ENCODE data around the gene TOR1B.

Gene TOR1B

DNA sequence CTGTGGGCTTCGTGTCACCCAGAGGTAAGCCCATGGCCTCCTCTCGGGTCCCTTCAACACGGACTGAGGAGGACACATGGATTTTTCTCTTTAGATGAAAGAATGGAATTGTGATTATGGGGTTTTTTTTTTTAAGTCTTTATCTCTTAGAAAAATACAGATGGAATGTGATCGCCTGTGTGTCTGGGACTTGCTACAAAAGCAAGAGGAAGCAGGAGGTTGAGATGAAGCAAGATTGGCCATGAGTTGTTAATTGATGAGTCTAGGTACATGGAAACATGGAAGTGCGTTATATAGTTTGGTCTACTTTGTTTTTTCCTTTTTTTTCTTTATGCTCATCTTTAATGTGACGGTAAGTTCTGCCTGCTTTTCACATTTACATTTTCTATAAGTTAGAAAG is 46.9 kb downstream of the TOR1B start:
- no peak for DNase-seq

DNA sequence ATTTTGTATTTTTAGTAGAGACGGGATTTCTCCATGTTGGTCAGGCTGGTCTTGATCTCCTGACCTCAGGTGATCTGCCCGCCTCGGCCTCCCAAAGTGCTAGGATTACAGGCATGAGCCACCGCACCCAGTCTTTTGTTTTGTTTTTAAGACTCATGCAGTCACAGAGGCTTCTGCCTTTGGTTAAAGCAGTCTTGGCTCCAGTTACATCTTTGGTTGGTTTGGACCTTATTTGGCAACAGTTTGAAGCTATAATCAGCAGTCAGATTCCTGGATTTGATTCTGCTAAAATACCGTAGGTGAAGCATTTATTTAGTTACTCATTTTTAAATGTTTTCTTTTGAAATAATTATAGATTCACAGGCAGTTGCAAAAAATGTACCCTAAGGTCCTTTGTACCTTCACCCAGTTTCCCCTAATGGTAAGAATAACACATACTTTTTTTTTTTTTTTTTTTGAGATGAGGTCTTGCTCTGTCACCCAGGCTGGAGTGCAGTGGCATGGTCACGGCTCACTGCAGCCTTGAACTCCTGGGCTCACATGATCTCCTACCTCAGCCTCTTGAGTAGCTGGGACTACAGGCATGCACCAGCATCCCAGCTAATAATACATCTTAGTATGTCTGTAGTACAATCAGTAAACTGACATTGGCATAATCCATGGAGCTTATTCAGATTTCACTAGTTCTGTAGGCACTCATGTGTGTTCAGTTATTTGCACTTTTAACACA is 48.0 kb downstream of the TOR1B start:
- DNase-seq, result peak; percentile 37

DNA sequence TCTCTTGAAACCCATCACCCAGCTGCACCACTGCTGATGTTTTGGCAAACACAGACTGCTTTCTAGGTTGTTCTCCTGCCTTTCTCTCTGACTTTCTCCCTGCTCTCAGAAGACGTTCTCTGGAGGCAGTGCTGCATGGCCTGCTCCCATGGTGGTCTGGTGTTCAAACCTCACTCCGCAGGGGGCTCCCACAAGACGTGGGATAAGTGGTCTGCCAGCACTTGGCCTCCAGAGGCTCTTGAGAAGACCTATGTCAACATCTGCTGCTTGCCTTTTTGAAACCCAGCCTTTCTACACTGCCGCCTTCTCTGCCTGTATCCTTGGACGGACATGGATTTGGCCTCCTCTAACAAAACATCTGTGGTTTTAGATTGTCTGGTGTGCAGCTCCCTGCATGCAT is 48.8 kb downstream of the TOR1B start:
- DNase-seq, result peak; percentile 59

DNA sequence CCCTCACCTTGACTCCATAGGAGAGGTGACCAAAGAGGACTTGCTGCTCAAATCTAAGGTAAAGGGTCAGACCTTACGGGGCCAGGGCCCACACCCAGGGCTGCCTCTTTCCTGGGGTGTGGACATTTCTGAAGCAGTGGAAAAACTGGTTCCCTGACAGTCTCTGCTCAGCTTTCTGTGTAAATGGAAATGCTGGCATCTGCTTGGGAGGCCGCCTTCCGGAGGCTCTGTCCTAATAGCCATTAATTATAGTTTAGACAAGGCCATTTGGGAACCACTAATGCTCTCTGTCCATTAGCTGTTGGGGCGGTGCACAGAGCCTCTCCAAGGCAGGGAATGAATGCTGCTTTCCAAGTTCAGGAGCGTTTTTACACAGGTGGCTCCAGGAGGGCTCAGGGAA is 49.6 kb downstream of the TOR1B start:
- peak; percentile 51 for DNase-seq

DNA sequence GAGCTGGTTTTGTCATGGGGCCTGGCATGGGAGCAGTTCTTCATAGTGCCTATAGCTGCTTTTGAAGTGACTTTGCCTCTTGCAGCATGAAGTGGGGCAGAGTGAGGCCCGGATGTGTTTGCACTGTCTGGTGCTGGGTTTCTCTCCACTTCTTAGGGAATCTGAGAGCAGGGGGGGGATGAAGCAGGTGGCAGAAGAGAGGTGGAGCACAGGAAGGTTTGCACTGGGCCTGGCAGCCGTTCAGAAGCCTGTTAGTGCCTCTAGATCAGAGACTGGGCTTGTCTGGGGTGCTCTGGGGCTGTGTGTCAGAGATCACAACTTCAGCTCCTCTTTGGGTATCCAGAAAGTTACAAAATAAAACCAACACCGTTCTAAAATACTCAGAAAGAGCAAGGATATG is 50.6 kb downstream of the TOR1B start:
- peak; percentile 44 for DNase-seq

DNA sequence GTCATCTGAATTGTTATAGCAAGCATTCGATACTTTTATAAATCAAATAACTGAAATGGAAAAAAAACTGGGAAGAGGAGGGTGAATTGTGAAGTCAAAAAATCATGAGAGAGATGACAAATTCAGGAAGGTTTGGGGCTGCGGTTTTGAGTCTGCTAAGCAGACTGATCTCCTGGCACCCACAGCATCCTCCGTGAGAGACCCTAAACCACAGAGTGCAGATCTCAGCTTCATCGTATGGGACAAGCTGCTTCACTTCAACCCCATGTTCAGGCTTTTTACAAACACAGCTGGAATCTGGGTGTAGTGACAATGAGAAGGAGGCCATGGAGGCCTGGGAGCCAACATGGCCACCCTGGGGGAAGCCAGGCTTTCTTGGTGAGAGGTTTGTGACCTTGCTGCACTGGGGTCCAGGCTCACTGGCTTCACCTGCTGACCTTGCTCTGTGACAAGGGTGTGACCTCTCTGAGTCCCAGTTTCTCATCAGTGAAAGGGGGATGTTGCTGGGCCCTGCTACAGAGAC is 51.7 kb downstream of the TOR1B start:
- DNase-seq, result no peak

DNA sequence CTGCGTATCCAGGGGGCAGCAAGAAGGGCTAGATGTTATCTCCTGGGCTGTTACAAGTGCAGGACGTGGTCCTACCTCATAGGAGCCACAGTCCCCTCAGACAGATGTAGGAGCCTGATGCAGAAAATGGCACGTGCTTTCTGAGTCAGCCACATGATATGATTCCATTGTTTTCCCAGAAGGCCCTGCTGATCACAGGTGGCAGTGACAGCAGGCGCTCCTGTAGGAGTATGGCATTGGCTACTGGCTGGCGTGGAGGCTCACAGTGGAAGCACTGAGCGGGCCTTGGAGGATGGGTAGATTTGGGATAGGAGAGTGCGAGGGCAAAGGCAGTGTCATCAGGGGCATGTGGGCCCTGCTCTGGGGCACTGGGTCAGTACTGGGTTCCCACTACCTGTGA is 54.2 kb downstream of the TOR1B start:
- no peak for DNase-seq

DNA sequence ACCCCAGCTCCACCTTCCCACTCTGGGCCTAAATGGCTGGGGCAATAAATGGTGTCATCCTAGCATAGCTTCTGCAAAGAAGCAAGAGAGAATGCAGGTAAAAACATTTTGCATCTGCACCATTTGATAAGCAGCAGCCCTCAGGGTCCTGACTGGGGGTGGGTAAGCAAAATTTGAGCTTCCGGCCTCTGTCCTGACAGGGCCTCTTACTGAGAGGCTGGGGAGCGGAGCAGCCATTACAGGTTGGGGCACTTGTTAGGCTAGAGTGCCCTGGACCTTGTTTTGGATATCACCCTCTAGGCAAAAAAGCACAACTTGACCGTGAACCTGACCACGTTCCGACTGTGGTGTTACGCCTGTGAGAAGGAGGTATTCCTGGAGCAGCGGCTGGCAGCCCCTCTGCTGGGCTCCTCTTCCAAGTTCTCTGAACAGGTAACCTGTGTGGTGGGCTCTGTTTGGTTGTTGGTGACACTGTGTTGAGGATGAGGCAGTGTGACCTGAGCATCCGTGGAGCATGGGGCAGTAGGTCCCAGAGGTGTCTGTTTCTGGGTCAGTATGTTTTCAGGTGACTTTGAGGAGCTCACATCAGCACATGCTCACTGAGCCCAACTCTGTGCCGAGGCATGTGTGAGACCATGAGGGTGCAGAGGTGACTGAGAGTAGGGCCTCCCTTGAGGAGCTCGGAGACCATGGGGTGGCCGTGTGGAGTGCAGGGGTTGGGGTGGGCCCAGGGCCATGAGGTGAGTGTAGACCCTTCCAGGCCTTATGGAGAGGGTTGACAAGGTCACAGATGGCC is 55.4 kb downstream of the TOR1B start:
- DNase-seq, result no peak

Data from DMS79 (cell line).